Measurements from ENCODE around the gene HNF4A. TPM values are rescaled to one million over a fixed set of nuclear protein-coding genes. Genes with fewer than 3 reads are reported as not detected.

HNF4A gene
- total RNA-seq, 4 donors from 2014 or later, result not detected

GRCh38 chr20:44445742-44446710 is 90.5 kb downstream of the HNF4A start:
- no peak for TF ChIP-seq CTCF (IDR thresholded peaks at IDR 0.05; ENCODE audit: low read depth)

GRCh38 chr20:44447827-44448419 is 92.4 kb downstream of the HNF4A start:
- TF ChIP-seq CTCF (IDR thresholded peaks at IDR 0.05; ENCODE audit: low read depth), result no peak

GRCh38 chr20:44448753-44449546 is 93.5 kb downstream of the HNF4A start:
- TF ChIP-seq CTCF (IDR thresholded peaks at IDR 0.05; ENCODE audit: low read depth), result no peak

- no peak for TF ChIP-seq CTCF (IDR thresholded peaks at IDR 0.05; ENCODE audit: low read depth)
Observed at GRCh38 chr20:44449864-44450263, 94.4 kb downstream of the HNF4A start.

- no peak for TF ChIP-seq CTCF (IDR thresholded peaks at IDR 0.05; ENCODE audit: low read depth)
Observed at GRCh38 chr20:44450281-44450889, 94.9 kb downstream of the HNF4A start.

GRCh38 chr20:44450903-44451450 is 95.5 kb downstream of the HNF4A start:
- TF ChIP-seq CTCF (IDR thresholded peaks at IDR 0.05; ENCODE audit: low read depth), result no peak

Measured in subcutaneous adipose tissue (tissue), 4 donors.